ENCODE measurements around the gene APOA1.

DNA sequence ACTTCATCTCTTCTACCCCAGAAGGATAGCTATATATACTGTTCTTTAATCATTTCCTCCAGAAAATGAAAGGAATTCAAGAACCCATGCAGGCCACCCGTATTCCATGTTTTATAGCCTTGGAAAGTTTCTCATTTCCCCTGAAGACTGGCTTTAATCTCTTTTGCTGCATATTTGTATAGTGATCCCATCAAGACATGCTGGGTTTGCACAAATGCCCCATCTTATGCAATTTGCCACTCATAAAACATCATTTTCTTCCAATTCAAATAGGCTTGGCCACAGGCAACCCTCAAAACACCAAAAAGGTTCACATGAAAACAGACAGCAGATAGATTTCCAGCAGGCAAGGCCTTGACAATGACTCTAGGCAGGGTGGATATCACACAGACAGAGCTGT is 28.3 kb upstream of the APOA1 start:
- TF ChIP-seq, protein P1, sequence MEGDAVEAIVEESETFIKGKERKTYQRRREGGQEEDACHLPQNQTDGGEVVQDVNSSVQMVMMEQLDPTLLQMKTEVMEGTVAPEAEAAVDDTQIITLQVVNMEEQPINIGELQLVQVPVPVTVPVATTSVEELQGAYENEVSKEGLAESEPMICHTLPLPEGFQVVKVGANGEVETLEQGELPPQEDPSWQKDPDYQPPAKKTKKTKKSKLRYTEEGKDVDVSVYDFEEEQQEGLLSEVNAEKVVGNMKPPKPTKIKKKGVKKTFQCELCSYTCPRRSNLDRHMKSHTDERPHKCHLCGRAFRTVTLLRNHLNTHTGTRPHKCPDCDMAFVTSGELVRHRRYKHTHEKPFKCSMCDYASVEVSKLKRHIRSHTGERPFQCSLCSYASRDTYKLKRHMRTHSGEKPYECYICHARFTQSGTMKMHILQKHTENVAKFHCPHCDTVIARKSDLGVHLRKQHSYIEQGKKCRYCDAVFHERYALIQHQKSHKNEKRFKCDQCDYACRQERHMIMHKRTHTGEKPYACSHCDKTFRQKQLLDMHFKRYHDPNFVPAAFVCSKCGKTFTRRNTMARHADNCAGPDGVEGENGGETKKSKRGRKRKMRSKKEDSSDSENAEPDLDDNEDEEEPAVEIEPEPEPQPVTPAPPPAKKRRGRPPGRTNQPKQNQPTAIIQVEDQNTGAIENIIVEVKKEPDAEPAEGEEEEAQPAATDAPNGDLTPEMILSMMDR (IDR thresholded peaks at IDR 0.05) = no peak
- TF ChIP-seq EP300 (IDR thresholded peaks at IDR 0.05) (no peak), POLR2AphosphoS5 (IDR thresholded peaks at IDR 0.05) (no peak), POLR2A (IDR thresholded peaks at IDR 0.05; ENCODE audit: low read depth) (no peak)

All from esophagus muscularis mucosa (tissue), 4 donors.